Neural progenitor cell (in vitro differentiated cells): Measurements from ENCODE around the gene ADTRP. TPM values are rescaled to one million over a fixed set of nuclear protein-coding genes. Genes with fewer than 3 reads are reported as not detected.
A peak's percentile ranks its signal among the peaks of the same experiment; 100 is the strongest.

Experiments used
- DNase-seq: peaks from one replicate; pipeline ENCODE4 v3.0.0-alpha.2; 2016; ENCODE audit warnings: low spot score
- H2AFZ ChIP-seq: fragments of 200-600 bp; sonication (generic); replicated peaks from 2 replicates; pipeline ENCODE4 v1.6.1; 2016; ENCODE audit warnings: antibody characterized with exemption
- H3F3A ChIP-seq: fragments of 200-600 bp; sonication (generic); 2 replicates; pipeline ENCODE4 v1.6.1; 2016; ENCODE audit warnings: antibody characterized with exemption, low read depth
- H3K27ac ChIP-seq: fragments of 200-600 bp; sonication (generic); 2 replicates; pipeline ENCODE4 v1.5.1; 2016; ENCODE audit warnings: mild to moderate bottlenecking
- H3K27me3 ChIP-seq: fragments of 200-600 bp; sonication (generic); 2 replicates; pipeline ENCODE4 v1.6.1; 2016; ENCODE audit warnings: mild to moderate bottlenecking, moderate library complexity
- H3K36me3 ChIP-seq: fragments of 200-600 bp; sonication (generic); 2 replicates; pipeline ENCODE4 v1.5.1; 2016
- H3K4me1 ChIP-seq: fragments of 200-600 bp; sonication (generic); 2 replicates; pipeline ENCODE4 v1.6.1; 2016; ENCODE audit warnings: mixed run types
- H3K4me2 ChIP-seq: fragments of 200-600 bp; sonication (generic); 2 replicates; pipeline ENCODE4 v1.6.1; 2016
- H3K4me3 ChIP-seq: fragments of 200-600 bp; sonication (generic); 2 replicates; pipeline ENCODE4 v1.5.1; 2016
- H3K79me2 ChIP-seq: fragments of 200-600 bp; sonication (generic); 2 replicates; pipeline ENCODE4 v1.6.1; 2016; ENCODE audit warnings: low read depth
- H3K9ac ChIP-seq: fragments of 200-600 bp; sonication (generic); 2 replicates; pipeline ENCODE4 v1.6.1; 2016
- H3K9me3 ChIP-seq: fragments of 200-600 bp; sonication (generic); 2 replicates; pipeline ENCODE4 v1.5.1; 2016; ENCODE audit warnings: low read depth
- H4K20me1 ChIP-seq: fragments of 200-600 bp; sonication (generic); 2 replicates; pipeline ENCODE4 v1.6.1; 2016; ENCODE audit warnings: low read depth
- H3K27ac Mint-ChIP-seq: 3 replicates; pipeline ENCODE4 v1.8.0; 2021; ENCODE audit warnings: mixed read lengths
- H3K27me3 Mint-ChIP-seq: 2 replicates; pipeline ENCODE4 v1.8.0; 2022; ENCODE audit warnings: low read depth, mild to moderate bottlenecking, inconsistent platforms, moderate library complexity, mixed read lengths; ENCODE audit not compliant: insufficient read depth
- H3K36me3 Mint-ChIP-seq: 3 replicates; pipeline ENCODE4 v1.8.0; 2021; ENCODE audit warnings: mixed read lengths
- H3K4me1 Mint-ChIP-seq: 3 replicates; pipeline ENCODE4 v1.8.0; 2021; ENCODE audit warnings: mixed read lengths
- H3K4me3 Mint-ChIP-seq: 3 replicates; pipeline ENCODE4 v1.8.0; 2021; ENCODE audit warnings: mild to moderate bottlenecking, moderate library complexity, mixed read lengths
- H3K9me3 Mint-ChIP-seq: 3 replicates; pipeline ENCODE4 v1.8.0; 2020; ENCODE audit warnings: mixed read lengths
- CTCF ChIP-seq: fragments of 200-600 bp; sonication (generic); IDR thresholded peaks from 2 replicates; pipeline ENCODE4 v1.5.1; 2017; ENCODE audit warnings: antibody characterized with exemption, mild to moderate bottlenecking
- EZH2 ChIP-seq: fragments of 200-600 bp; sonication (generic); IDR thresholded peaks from 2 replicates; pipeline ENCODE4 v1.6.1; 2017; ENCODE audit warnings: antibody characterized with exemption, mild to moderate bottlenecking, moderate library complexity
- EZH2phosphoT487 ChIP-seq: fragments of 200-600 bp; sonication (generic); IDR thresholded peaks from 2 replicates; pipeline ENCODE4 v1.6.1; 2017; ENCODE audit warnings: antibody characterized with exemption
- total RNA-seq: library from RNA; depleted of rRNA; stranded (reverse); fragments of >200 nt; gene quantifications from 2 replicates; pipeline ENCODE4 v1.2.3, GENCODE V29; 2015; ENCODE audit warnings: low replicate concordance

Gene ADTRP
- total RNA-seq, 1 donor from 2014 or later, result not detected

GRCh38 chr6:11771473-11772048 is 7.0 kb downstream of the ADTRP start:
- Histone ChIP-seq H3K36me3 (no peaks in the 10 kb centered on the region), H3F3A (no peaks in the 10 kb centered on the region), H3K27ac (no peak overlapping the region), H3K9ac (no peak overlapping the region), H3K27me3 (no peaks in the 10 kb centered on the region), H3K4me1 (peaks cover 13% of the 10 kb centered on the region), H3K4me2 (no peak overlapping the region), H3K79me2 (no peaks in the 10 kb centered on the region), H2AFZ (no peak overlapping the region), H4K20me1 (no peaks in the 10 kb centered on the region), H3K9me3 (no peaks in the 10 kb centered on the region), H3K4me3 (no peak overlapping the region)
- H3K4me1 Mint-ChIP-seq, result peaks cover 19% of the 10 kb centered on the region
- peak overlapping the region; percentile 0 for H3K27ac Mint-ChIP-seq
- no peak for TF ChIP-seq CTCF
- TF ChIP-seq EZH2phosphoT487, result no peak
- no peak for TF ChIP-seq EZH2
- H3K27me3 Mint-ChIP-seq, result peaks cover 11% of the 10 kb centered on the region
- peaks cover 5% of the 10 kb centered on the region for H3K9me3 Mint-ChIP-seq
- DNase-seq, result no peak
- peaks cover 2% of the 10 kb centered on the region for H3K36me3 Mint-ChIP-seq
- H3K4me3 Mint-ChIP-seq, result no peak overlapping the region

DNA sequence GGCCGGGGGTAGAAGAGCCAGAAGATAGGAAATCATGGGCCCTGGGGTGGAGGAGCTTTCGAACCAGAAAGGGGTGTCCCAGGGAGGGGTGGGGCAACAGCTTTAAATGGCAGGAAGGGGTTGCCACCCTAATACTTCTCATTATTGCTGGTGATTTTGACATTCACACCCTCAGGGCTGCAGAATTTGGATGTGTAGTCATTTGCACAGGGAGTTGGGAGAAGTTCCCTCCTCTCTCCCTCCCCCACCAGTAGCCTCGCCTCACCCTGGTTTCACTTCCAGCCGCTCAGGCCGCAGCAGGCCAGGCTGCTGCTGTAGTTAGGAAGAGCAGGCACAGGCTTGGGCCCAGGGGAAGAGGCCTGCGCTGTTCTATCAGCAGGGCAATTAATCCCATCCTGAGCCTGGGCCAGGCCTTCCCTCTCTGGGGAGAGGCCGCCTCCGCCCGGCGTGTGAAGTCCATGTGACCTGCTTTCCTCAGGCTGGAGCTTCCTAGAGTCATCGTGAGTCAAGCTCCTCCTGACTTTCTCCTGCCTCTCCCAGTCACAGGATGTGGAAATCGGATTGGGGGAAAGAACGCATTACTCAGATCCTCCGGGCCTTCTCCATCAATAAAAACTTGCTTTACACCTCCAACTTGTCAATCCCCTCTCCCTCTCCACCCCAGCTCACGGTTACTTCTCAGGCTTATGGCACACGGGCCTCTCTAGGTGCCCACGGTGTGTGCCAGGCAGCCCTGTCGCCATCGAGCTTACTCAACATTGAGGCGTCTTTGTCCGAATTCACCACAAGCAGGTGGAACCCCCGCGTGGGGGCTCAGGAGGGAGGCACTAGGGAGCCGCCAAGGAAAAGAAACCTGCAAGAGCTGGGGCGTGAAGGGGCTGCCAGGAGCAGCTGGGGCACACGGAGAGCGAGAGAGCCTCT is 7.8 kb downstream of the ADTRP start:
- TF ChIP-seq EZH2phosphoT487 (no peak), CTCF (no peak), EZH2 (no peak)
- Histone ChIP-seq H3F3A (no peaks in the 10 kb centered on the region), H4K20me1 (no peaks in the 10 kb centered on the region), H3K79me2 (no peaks in the 10 kb centered on the region), H3K27me3 (no peaks in the 10 kb centered on the region), H3K36me3 (no peaks in the 10 kb centered on the region), H3K9ac (no peak overlapping the region), H3K4me1 (peaks cover 13% of the 10 kb centered on the region), H3K4me2 (no peak overlapping the region), H2AFZ (no peak overlapping the region), H3K9me3 (no peaks in the 10 kb centered on the region), H3K4me3 (no peak overlapping the region), H3K27ac (no peak overlapping the region)
- DNase-seq, result peak; percentile 16
- Mint-ChIP-seq H3K36me3 (peaks cover 2% of the 10 kb centered on the region), H3K9me3 (peaks cover 3% of the 10 kb centered on the region), H3K4me1 (peaks cover 22% of the 10 kb centered on the region), H3K27me3 (peaks cover 11% of the 10 kb centered on the region), H3K27ac (no peak overlapping the region), H3K4me3 (no peak overlapping the region)

- Mint-ChIP-seq H3K4me1 (peaks cover 24% of the 10 kb centered on the region), H3K27me3 (peaks cover 11% of the 10 kb centered on the region), H3K4me3 (no peak overlapping the region), H3K9me3 (peaks cover 3% of the 10 kb centered on the region), H3K27ac (no peak overlapping the region), H3K36me3 (peaks cover 2% of the 10 kb centered on the region)
- Histone ChIP-seq H3K27ac (no peak overlapping the region), H3K4me1 (peaks cover 13% of the 10 kb centered on the region), H3K4me2 (no peak overlapping the region), H3K4me3 (no peak overlapping the region), H3K9me3 (no peaks in the 10 kb centered on the region), H3F3A (no peaks in the 10 kb centered on the region), H4K20me1 (no peaks in the 10 kb centered on the region), H3K27me3 (no peaks in the 10 kb centered on the region), H3K79me2 (no peaks in the 10 kb centered on the region), H3K36me3 (no peaks in the 10 kb centered on the region), H3K9ac (no peak overlapping the region), H2AFZ (peak overlapping the region; percentile 33)
- TF ChIP-seq EZH2phosphoT487, result no peak
- no peak for TF ChIP-seq CTCF
- no peak for TF ChIP-seq EZH2
- no peak for DNase-seq
Observed at GRCh38 chr6:11769811-11770545, 8.6 kb downstream of the ADTRP start.
